A172 (cell line): ENCODE measurements around the gene DHX35. TPM values are rescaled to one million over a fixed set of nuclear protein-coding genes. Genes with fewer than 3 reads are reported as not detected.
A peak's percentile ranks its signal among the peaks of the same experiment; 100 is the strongest.
"Not testable (repeated sequence)": the region's sequence is repeated elsewhere in the genome, so short reads cannot be mapped to it uniquely, and the experiment has no call there.

ENCODE experiments used
- DNase-seq: peaks from one replicate; pipeline ENCODE4 v3.0.0-alpha.2; 2015; ENCODE audit warnings: low spot score
- total RNA-seq: library from RNA; depleted of rRNA; stranded (reverse); fragments of >200 nt; shearing (Covaris generic); gene quantifications from 2 replicates; pipeline ENCODE4 v1.2.3, GENCODE V29; 2014

The DHX35 gene
- total RNA-seq, 1 experiment from 2014 or later: 12.1 TPM

DNA sequence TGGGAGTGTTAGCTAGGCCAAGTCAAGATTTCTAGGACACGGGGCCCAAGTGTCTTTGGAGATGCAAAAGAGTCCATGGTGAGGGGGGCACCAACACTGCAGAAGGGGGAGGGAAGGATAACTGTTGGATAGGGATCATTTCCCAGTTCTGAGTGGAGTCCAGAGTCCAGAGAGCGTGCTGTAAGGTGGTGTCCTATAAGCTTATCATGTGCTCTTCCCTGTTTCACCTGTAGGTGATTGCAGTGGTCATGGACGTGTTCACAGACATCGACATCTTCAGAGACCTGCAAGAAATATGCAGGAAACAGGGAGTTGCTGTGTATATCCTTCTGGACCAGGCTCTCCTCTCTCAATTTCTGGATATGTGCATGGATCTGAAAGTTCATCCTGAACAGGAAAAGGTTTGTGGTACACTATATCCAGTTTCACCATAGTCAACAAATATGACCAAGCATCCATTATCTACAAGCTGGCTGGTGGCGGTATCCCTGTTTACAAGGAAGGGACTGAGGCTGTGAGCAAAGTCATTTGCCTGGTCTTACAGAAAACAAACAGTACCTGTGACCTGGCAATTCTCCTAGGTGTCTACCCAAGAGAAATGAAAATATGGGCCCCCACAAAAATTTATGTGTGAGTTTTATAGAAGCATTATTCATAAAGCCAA lies 20.3 kb upstream of the DHX35 start:
- DNase-seq: no peak

DNA sequence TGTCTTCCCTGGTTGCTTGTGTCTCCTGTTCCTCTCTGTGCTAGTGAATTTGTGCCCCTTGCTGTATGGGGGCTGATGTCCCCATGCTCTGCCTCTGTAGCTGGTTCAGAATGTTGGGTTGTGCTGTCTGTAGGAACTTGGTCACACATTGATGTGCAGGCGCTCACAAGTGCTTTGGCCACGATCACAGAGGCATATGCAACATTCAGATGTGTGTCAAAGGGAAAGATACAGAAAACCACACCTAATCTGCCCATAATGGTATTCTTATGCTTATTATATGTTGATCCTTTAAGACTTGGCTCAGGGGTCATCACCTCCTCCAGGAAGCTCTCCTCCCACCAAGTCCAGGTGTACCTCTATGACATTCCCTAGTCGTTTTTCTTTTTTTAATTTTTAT lies 17.1 kb upstream of the DHX35 start:
- DNase-seq: no peak

DNA sequence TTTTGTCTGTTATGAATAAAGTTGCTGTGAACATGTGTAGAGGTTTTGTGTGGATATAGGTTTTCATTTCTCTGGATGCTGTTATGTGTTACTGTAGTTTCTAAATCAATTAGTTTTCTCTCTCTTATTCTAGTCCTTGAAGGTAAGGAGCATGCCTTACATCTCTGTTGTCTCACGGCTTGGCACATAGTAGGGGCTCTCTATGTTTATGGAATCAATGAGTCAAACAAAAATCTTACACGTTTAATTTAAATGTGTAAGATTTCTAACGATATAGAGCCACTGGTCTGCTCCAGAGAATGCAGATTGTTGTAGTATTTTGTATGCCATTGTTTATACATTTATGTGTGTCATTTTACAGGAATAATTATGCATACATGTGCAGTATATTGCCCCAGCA lies 15.3 kb upstream of the DHX35 start:
- no peak for DNase-seq

DNA sequence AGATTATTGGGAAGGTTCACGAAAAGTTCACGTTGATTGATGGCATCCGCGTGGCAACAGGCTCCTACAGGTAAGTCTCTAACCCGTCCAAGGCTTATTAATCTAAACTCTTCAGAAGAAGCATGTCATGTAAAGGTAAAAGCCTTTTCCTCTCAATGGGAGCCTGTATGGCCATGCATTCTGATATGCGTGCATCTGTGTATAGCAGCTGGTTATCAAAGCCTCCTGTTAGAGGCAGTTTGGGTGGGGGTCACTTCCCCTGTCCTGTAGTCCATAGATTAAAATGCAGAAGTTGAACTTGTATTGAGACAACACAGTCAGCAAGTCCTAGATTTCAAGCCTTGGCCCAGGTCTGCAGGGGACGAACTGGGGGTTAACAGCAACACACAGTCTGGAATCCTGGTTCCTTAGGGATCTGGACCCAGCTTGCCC lies 14.2 kb upstream of the DHX35 start:
- no peak for DNase-seq

DNA sequence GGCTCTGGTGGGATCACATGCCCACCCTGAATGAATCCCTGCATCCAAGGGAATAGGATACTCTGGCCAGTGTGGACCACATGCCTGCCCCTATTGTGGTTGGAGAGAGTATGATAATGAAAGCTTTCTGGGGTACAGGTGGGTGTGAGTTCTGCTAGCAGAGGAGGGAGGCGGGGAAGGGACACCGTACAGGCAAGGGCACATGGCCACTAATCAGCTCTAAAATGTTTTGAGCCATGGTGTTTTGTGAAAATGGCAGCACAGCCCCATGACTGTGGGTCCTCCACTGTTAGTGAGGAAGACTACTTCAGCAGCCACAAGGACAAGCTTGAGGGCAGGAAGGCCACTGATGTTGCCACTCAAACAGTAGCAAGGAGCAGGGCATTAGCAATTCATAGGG lies 11.9 kb upstream of the DHX35 start:
- DNase-seq: no peak

DNA sequence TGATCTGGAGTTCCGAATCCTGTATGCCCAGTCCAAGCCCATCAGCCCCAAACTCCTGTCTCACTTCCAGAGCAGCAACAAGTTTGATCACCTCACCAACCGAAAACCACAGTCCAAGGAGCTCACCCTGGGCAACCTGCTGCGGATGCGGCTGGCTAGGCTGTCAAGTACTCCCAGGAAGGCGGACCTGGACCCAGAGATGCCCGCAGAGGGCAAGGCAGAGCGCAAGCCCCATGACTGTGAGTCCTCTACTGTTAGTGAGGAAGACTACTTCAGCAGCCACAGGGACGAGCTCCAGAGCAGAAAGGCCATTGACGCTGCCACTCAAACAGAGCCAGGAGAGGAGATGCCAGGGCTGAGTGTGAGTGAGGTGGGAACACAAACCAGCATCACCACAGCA lies 10.5 kb upstream of the DHX35 start:
- DNase-seq: no peak

DNA sequence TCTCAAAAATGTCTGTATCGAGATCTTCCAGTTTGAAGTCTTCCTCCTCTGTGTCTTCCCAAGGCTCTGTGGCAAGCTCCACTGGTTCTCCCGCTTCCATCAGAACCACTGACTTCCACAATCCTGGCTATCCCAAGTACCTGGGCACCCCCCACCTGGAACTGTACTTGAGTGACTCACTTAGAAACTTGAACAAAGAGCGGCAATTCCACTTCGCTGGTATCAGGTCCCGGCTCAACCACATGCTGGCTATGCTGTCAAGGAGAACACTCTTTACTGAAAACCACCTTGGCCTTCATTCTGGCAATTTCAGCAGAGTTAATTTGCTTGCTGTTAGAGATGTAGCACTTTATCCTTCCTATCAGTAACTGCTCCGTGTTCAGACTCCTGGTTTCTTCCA lies 10.0 kb upstream of the DHX35 start:
- DNase-seq: no peak

DNA sequence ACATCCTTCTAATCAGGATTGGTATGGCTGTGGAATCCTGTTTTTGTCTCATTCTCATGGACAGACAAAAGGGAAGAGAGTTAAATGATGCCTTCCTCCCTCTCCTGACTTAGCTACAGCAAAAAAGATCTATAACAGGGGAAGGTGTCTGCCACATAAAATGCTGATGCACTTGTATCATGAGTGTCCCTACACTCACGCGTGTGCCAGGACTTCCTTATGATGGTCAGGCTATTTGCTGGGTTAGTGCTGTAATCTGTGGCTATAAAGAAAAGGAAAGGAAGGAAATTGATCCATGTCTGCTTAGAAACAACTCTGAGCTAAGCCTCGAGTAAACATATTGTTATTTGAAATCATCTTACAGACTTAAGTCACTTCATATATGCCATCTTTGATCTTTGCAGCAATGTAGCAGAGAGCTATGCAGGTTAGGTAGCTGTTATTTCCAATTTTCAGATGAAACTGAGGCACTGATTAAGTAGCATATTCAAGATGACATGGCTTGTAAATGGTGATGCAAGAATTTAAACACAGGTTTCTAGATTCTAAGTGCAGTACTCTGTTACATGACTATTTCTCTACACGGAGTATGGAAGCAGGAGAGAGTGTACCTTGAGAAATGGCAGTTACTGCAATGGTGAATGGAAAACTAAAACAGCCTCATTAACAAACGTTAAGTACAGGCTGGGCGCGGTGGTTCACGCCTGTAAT lies 8.4 kb upstream of the DHX35 start:
- DNase-seq: no peak

DNA sequence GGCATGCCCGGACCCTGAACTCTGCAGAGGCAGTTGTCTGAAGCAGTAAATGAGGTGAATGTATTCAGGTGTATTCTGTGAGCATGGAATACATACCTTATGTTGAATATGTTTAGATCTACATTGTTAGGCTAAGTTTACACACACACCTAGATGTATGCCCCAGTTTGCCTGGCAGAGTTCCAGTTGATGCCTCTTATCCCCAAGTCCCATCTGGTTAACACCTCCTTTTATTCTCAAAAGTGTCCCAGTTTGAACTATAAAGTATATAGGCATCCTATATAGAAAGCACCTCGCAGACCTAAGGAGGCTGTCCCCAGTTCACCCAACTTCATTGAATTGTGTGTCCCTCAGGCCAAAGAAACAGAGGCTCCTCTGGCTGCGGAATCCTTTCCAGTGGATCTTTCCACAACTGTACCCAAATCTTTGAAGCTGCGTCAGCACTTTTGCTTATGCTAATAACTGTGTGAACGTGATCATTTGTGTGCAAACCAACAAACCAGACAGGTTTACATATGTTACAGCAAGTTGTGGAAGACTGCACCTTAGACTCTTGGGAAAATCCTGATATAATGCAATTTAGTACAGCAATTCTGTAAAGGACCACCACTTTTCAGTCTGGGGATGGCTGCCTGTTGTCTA lies 4.8 kb upstream of the DHX35 start:
- DNase-seq: no peak

DNA sequence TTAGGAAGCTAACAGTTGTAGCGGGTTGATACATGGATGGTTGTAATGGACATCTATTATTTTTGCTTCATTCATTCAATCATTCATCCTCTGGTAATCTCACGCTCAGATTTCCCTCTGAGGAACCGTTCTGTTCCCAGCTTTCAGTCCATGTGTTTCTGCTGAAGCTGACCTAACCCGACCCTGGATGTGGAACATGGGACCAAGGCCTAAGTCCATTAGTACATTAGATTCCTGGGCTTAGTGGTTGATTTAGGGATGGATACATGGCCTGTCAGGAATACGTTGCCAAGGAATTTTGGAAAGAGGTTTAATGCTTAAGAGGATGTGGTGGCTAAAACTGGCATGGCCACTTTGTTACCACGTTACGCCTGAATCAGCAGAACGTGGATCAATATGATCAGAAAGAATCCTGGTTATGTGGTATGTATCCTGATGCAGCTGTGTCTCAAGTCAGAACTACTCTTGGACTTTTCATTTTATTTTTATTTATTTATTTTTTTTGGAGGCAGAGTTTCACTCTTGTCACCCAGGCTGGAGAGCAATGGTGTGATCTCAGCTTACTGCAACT lies 4.1 kb upstream of the DHX35 start:
- DNase-seq: no peak

DNA sequence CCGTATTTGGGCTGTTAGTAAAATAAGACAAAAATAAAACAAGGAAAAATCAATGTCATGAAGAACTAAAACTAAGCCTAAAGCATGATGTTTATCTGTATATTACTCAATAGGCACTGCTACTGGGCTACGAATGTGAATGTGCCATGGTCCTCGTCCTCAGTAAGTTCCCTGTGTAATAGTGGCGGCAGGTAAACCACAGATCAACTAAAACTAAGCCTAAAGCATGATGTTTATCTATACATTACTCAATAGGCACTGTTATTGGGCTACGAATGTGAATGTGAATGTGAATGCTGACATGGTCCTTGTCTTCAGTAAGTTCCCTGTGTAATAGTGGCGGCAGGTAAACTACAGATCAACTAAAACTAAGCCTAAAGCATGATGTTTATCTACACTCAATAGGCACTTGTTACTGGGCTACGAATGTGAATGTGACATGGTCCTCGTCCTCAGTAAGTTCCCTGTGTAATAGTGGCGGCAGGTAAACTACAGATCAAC lies 1.9 kb upstream of the DHX35 start:
- not testable (repeated sequence) for DNase-seq

DNA sequence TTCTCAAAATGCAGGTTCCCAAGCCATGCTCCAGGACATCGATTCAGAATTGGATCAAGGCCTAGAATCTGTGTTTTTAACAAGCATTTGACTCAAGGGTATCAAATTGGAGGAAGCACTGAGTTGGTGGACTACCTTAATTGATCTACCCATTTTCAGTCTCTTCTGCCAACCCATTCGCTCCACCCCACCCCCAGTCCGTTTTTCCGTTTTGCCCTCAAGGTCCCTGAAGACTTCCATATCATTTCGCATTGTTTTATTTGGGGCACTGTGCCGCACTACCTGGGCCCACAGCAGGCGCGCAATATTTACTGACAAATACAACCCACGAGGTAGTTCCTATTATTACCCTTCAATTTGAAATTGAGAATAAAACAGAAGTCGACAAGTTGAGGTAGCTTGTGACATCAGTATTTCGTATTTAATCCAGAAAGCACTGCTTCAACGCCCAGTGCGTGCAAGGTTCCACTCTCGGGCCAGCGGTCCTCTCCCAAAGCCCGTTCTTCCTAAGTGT lies 557 bp upstream of the DHX35 start:
- peak; percentile 10 for DNase-seq

DNA sequence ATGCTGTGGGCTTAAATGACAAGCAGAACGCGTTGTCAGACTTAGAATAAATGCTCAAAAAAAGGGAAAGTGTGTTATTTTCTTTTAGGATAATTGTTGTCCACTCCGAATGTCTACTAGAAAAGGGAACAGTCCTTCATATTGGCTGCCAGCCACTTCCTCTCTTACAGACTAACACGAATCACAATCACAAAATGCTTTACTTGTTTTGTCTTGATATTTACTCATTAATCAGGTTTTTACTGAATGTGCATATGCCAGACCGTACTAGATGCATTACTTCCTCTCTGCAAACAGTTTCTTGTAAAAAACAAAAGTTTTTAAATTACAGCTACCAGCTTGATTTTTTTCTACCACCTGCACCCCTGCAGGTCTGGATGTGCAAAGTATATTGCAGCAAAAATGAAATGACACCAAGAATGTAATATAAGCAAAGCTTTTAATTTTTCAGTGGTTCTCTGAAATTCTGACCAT lies 821 bp downstream of the DHX35 start:
- DNase-seq: no peak

DNA sequence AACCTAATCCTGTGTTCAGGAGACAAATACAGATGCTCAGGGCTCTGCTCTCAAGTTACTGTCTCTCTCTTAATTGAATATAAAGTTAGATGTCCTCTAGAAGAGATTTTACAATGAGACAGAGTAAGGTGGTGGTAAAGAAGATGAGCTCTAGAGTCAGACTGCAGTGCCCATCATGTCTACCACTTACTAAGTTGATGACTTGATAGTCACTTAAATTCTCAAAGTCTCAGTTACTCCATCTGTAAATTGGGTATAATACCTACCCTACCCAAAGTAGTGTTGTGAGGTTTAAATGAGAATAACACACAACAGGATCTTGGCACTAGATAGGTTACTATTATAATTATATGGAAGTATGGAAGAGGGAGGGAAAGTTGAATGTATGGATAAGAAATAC lies 1.6 kb downstream of the DHX35 start:
- DNase-seq: no peak

DNA sequence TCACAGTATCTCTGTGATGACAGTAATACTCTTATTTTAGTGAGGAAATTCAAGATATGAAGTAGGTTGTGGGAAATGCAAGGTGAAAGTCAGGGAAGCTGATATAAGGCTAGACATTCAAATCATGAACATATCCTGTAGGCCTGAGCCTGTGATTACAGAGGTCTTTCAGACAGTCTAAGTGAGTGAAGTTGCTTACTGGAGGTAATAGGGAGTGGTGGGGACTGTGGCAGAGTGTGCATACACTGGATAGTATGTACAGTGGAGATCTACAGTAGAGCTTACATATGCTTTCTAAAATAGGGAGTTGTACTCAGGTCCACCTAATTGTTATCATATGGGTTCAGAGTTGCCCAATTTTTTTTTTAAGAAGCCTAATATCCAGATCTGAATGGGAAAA lies 3.1 kb downstream of the DHX35 start:
- DNase-seq: no peak

DNA sequence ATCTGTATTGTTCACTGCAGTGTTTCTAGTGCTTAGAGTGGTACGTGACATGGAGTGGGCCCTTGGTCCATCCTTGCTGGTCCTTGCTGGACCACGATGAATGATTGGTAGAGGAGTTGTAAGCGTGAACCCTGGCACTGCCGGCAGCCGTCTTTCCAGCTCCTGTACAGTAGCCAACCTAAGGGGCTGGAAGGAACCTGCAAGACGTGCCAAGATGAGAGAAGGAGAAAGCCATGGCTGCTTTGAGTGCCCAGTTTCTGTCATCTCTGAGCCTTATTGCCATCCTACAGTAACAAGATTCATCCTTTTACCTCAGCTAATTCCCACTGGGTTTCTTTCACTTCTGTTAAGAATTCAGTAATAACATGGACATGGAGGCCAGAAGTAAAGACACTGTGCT lies 5.9 kb downstream of the DHX35 start:
- no peak for DNase-seq

DNA sequence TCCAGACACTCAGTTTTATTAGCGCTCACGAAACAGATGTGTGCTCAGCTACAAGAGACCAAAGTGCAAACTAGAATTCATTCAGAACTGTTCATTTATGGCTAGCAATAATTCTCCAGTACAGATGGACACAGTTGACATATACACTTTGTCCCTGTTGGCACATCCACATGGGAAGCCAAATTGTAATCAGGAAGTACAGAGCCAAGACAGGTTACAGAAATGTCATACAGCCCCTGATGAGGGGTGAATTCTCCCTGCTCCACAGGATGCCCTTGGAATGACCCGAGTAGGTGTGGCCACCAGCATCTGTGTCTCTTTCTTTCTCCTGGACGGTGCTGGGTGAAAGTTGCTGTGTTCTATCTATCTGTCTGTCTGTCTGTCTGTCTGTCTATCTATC lies 7.6 kb downstream of the DHX35 start:
- no peak for DNase-seq

DNA sequence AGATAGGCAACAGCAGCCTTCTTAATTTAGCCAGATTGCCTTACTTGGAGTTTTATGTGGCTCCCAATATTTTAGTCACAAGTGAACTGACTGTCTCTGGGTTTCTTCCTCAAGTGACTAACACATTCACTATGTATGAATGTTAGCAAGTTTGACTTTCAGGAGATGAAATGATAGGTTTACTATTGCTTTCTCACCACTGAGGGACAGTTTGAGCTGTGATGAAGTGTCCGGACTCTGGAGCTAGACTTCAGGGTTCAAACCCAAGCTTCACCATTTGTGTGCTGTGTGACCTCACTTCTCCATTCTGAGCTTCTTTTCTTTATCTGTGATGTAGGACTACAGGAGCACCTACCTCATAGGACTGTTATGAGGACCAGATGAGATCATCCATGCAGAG lies 8.2 kb downstream of the DHX35 start:
- peak; percentile 55 for DNase-seq

DNA sequence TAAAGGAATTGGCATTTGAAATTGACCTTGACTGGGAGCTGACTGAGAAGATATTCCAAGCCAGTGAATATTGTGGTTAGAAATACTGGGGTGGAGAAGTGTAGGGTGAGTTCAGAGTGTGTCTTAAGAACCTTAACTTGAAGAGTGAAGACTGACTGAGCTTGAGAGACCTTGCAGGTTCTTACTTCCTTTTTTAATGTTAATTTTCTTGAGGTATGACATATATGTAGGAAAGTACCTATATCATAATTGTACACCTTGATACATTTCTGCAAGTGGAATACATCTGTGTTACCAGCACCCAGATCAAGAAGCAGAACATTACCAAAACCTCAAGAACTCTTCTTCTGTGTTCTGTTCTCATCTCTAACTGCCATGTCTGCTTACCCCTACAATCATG lies 11.0 kb downstream of the DHX35 start:
- no peak for DNase-seq

DNA sequence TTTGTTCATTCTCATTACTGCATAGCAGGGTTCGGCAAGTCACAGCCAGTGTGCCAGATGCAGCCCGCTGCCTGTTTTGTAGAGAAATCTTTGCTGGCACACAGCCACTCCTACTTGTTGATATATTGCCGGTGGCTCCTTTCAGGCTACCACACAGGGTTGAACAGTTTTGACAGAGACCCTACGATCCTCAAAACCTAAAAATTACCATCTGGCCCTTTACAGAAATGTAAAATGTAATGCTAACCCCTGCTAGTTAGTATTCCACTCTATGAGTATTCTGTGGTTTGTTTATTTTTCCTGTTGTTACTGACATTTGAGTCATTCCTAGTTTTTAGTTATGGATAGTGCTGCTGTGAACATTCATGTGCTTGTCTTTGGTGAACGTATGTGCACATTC lies 11.5 kb downstream of the DHX35 start:
- no peak for DNase-seq

DNA sequence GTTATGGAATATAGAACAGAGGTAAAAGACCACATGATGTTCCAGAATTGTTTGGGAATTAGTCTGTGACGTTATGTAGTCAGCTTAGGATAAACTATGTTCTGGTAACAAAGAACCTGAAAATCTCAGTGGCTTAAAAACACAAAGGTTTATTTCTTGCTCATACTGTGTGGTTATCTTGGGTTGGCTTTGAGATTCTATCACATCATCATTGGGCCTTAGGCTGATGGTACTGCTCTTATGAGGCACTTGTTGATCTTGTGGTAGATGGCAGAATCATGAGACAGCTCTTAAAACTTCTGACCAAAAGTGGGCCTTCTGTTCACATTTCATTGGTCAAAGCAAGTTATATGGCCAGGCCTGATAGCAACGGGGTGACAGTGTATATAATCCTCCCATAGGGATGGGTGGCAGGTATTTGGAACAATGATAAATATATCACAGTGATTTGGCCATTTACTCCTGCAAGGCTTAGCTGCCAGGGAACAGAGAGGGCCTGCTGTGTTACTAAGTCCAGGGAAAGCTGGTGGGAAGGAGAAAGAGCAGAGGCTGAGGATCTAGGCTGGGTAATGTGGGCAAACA lies 13.5 kb downstream of the DHX35 start:
- DNase-seq: no peak

DNA sequence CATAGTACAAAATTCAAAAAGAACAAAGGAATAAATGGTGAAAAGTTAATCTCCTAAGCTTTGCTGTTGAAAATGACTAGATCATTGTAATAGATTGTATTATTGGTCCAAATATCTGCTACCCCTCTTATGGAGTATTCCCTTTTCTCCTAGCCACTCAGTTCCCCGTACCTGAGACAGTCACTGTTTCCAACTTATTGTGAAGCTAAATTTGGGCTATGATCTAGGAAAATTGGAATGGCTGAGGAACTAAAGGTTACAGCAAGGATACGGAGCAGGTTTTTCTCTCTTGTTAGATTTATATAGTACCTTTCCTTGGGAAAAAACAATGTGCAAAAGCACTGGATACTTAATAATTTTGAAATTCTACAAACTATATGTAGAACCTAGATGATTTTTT lies 17.3 kb downstream of the DHX35 start:
- no peak for DNase-seq
